H9 (cell line): Measurements from ENCODE around the gene IQGAP2. TPM values are rescaled to one million over a fixed set of nuclear protein-coding genes. Genes with fewer than 3 reads are reported as not detected.
"Not testable (repeated sequence)": the region's sequence is repeated elsewhere in the genome, so short reads cannot be mapped to it uniquely, and the experiment has no call there.

Source experiments
- DNase-seq: peaks from one replicate; pipeline ENCODE4 v3.0.0-alpha.2; 2017
- H2AFZ ChIP-seq: one replicate; pipeline ENCODE4 v1.6.1; 2013; ENCODE audit warnings: mild to moderate bottlenecking, low read length, control low read depth, moderate library complexity
- H2AK5ac ChIP-seq: 2 replicates; pipeline ENCODE4 v1.6.1; 2013; ENCODE audit warnings: low read length, control low read depth, mixed read lengths; ENCODE audit not compliant: insufficient read length
- H2BK120ac ChIP-seq: one replicate; pipeline ENCODE4 v1.6.1; 2013; ENCODE audit warnings: low read depth, mild to moderate bottlenecking, low read length, control low read depth, inconsistent platforms; ENCODE audit not compliant: poor library complexity, severe bottlenecking
- H2BK12ac ChIP-seq: 2 replicates; pipeline ENCODE4 v1.6.1; 2013; ENCODE audit warnings: low read length, control low read depth, mixed read lengths, low read depth; ENCODE audit not compliant: insufficient read length
- H2BK15ac ChIP-seq: 2 replicates; pipeline ENCODE4 v1.6.1; 2013; ENCODE audit warnings: low read depth, low read length, control low read depth
- H2BK20ac ChIP-seq: one replicate; pipeline ENCODE4 v1.6.1; 2013; ENCODE audit warnings: low read depth, mild to moderate bottlenecking, low read length, control low read depth, inconsistent platforms; ENCODE audit not compliant: poor library complexity, severe bottlenecking
- H2BK5ac ChIP-seq: 2 replicates; pipeline ENCODE4 v1.6.1; 2013; ENCODE audit warnings: low read length, control low read depth, mixed read lengths; ENCODE audit not compliant: insufficient read length
- H3K14ac ChIP-seq: 2 replicates; pipeline ENCODE4 v1.6.1; 2013; ENCODE audit warnings: low read length, control low read depth; ENCODE audit not compliant: insufficient read depth
- H3K18ac ChIP-seq: 2 replicates; pipeline ENCODE4 v1.6.1; 2013; ENCODE audit warnings: low read depth, mild to moderate bottlenecking, mixed read lengths, low read length, control low read depth; ENCODE audit not compliant: insufficient read length
- H3K23ac ChIP-seq: 2 replicates; pipeline ENCODE4 v1.6.1; 2013; ENCODE audit warnings: low read length, control low read depth, mixed read lengths, low read depth; ENCODE audit not compliant: insufficient read length
- H3K23me2 ChIP-seq: 2 replicates; pipeline ENCODE4 v1.6.1; 2013; ENCODE audit warnings: low read depth, mild to moderate bottlenecking, mixed read lengths, low read length, control low read depth; ENCODE audit not compliant: insufficient read length, poor library complexity, severe bottlenecking
- H3K27ac ChIP-seq: 2 replicates; pipeline ENCODE4 v1.5.1; 2013; ENCODE audit warnings: low read length, control low read depth, mixed read lengths, low read depth; ENCODE audit not compliant: insufficient read length
- H3K27me3 ChIP-seq: 2 replicates; pipeline ENCODE4 v1.6.1; 2013; ENCODE audit warnings: low read length, control low read depth, inconsistent platforms; ENCODE audit not compliant: insufficient read depth
- H3K4ac ChIP-seq: 2 replicates; pipeline ENCODE4 v1.6.1; 2013; ENCODE audit warnings: low read depth, mild to moderate bottlenecking, control low read depth, inconsistent platforms, low read length, moderate library complexity
- H3K4me1 ChIP-seq: 2 replicates; pipeline ENCODE4 v1.6.1; 2013; ENCODE audit warnings: low read length, control low read depth, inconsistent platforms; ENCODE audit not compliant: insufficient read depth
- H3K4me2 ChIP-seq: 2 replicates; pipeline ENCODE4 v1.6.1; 2013; ENCODE audit warnings: low read length, control low read depth, mixed read lengths; ENCODE audit not compliant: insufficient read length, insufficient read depth
- H3K56ac ChIP-seq: 2 replicates; pipeline ENCODE4 v1.6.1; 2013; ENCODE audit warnings: low read depth, mild to moderate bottlenecking, mixed read lengths, low read length, control low read depth; ENCODE audit not compliant: insufficient read length
- H3K79me1 ChIP-seq: 2 replicates; pipeline ENCODE4 v1.6.1; 2013; ENCODE audit warnings: low read depth, mild to moderate bottlenecking, moderate library complexity, low read length, control low read depth, inconsistent platforms; ENCODE audit not compliant: insufficient read depth, poor library complexity, severe bottlenecking
- H3K79me2 ChIP-seq: 2 replicates; pipeline ENCODE4 v1.6.1; 2013; ENCODE audit warnings: low read length, control low read depth, inconsistent platforms; ENCODE audit not compliant: insufficient read depth
- H3K9ac ChIP-seq: 2 replicates; pipeline ENCODE4 v1.6.1; 2013; ENCODE audit warnings: low read length, control low read depth, mixed read lengths; ENCODE audit not compliant: insufficient read length; ENCODE audit errors: extremely low read depth
- H3K9me3 ChIP-seq: one replicate; pipeline ENCODE4 v1.6.1; 2013; ENCODE audit warnings: low read depth, low read length, inconsistent platforms; ENCODE audit not compliant: control insufficient read depth
- H3T11ph ChIP-seq: one replicate; pipeline ENCODE4 v1.6.1; 2013; ENCODE audit warnings: mild to moderate bottlenecking, low read length, control low read depth, inconsistent platforms
- H4K20me1 ChIP-seq: one replicate; pipeline ENCODE4 v1.6.1; 2013; ENCODE audit not compliant: control insufficient read depth, insufficient read length, insufficient read depth
- H4K5ac ChIP-seq: 2 replicates; pipeline ENCODE4 v1.6.1; 2013; ENCODE audit warnings: low read depth, mild to moderate bottlenecking, mixed read lengths, low read length, control low read depth; ENCODE audit not compliant: insufficient read length
- H4K8ac ChIP-seq: replicated peaks from 2 replicates; pipeline ENCODE4 v1.6.1; 2013; ENCODE audit warnings: low read length, control low read depth, mixed read lengths, low read depth; ENCODE audit not compliant: insufficient read length
- H4K91ac ChIP-seq: 2 replicates; pipeline ENCODE4 v1.6.1; 2013; ENCODE audit warnings: low read depth, mild to moderate bottlenecking, moderate library complexity, mixed read lengths, low read length, control low read depth; ENCODE audit not compliant: insufficient read length
- H3K27ac Mint-ChIP-seq, 3 experiments: 2 replicates in 2 of 3; 3 replicates in 1 of 3; pipeline ENCODE4 v1.8.0; 2020 to 2021; ENCODE audit warnings: mixed read lengths in 3 of 3, mild to moderate bottlenecking in 1 of 3, moderate library complexity in 1 of 3
- H3K27me3 Mint-ChIP-seq: 2 replicates; pipeline ENCODE4 v1.8.0; 2021; ENCODE audit warnings: low read depth, mild to moderate bottlenecking, moderate library complexity, mixed read lengths
- H3K36me3 Mint-ChIP-seq, 3 experiments: 2 replicates in 2 of 3; 3 replicates in 1 of 3; pipeline ENCODE4 v1.8.0; 2020 to 2021; ENCODE audit warnings: low read depth in 3 of 3, mixed read lengths in 3 of 3; ENCODE audit not compliant: insufficient read depth in 1 of 3
- H3K4me1 Mint-ChIP-seq, 2 experiments: 2 replicates each; pipeline ENCODE4 v1.8.0; 2020; ENCODE audit warnings: mixed read lengths in 2 of 2
- H3K4me3 Mint-ChIP-seq, 2 experiments: 2 replicates in 1 of 2; 3 replicates in 1 of 2; pipeline ENCODE4 v1.8.0; 2020 to 2021; ENCODE audit warnings: mild to moderate bottlenecking in 2 of 2, mixed read lengths in 2 of 2, moderate library complexity in 1 of 2
- H3K9me3 Mint-ChIP-seq, 2 experiments: 2 replicates in 1 of 2; 3 replicates in 1 of 2; pipeline ENCODE4 v1.8.0; 2020; ENCODE audit warnings: mild to moderate bottlenecking in 2 of 2, mixed read lengths in 2 of 2, moderate library complexity in 1 of 2
- CTCF ChIP-seq: fragments of 200-600 bp; sonication (generic); conservative IDR thresholded peaks from 3 replicates; pipeline ENCODE4 v1.8.0; 2021; ENCODE audit warnings: antibody characterized with exemption, mild to moderate bottlenecking
- WGBS: extraction: QIAGEN DNeasy Blood & Tissue Kit; methylation state at CpG from one replicate; pipeline ENCODE4 v1.1.7; 2013; ENCODE audit warnings: missing lambda C conversion rate, low lambda C conversion rate, mixed read lengths; ENCODE audit not compliant: insufficient read length; ENCODE audit errors: extremely low coverage; 5-methylcytosine and 5-hydroxymethylcytosine counted together
- total RNA-seq: library from RNA; stranded (reverse); gene quantifications from 2 replicates; pipeline ENCODE4 v1.2.1, GENCODE V29; 2021

Gene IQGAP2
- total RNA-seq, 1 experiment from 2014 or later, result 22.5 TPM

DNA sequence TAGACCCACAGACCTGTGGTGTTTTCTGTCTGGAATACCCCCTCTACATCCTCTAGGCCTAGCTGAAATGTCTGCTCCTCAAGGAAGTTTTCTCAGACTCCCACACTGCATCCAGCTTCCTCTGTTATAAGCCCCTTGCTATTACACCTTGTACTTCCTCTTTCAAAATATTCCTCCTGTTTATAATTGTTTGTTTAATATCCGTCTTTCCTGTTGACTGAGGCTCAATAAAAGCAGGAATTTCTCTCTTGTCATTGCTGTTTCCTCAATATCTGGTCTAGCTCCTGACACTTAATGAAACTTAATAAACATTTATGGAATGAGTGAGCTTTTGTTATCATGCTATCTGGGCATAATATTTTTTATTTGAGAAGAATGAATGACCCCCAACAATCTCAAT is 34.1 kb upstream of the IQGAP2 start:
- no peak overlapping the region for H2AFZ ChIP-seq
- no peak overlapping the region for H2BK15ac ChIP-seq
- no peak overlapping the region for H2BK12ac ChIP-seq
- H4K20me1 ChIP-seq, result no peaks in the 10 kb centered on the region
- H3K4me2 ChIP-seq, result no peak overlapping the region
- H3K4me1 Mint-ChIP-seq, result peaks cover 12 to 13% of the 10 kb centered on the region in 2 experiments
- no peak for DNase-seq
- H4K91ac ChIP-seq, result no peak overlapping the region
- no peaks in the 10 kb centered on the region for H3K79me2 ChIP-seq
- no peaks in the 10 kb centered on the region for H3K79me1 ChIP-seq
- H3K4me3 Mint-ChIP-seq, result no peak overlapping the region
- H2AK5ac ChIP-seq, result no peak overlapping the region
- no peak overlapping the region for H3K27ac ChIP-seq
- H3K9ac ChIP-seq, result no peak overlapping the region
- H3K14ac ChIP-seq, result no peak overlapping the region
- no peak overlapping the region for H3K4ac ChIP-seq
- H3K56ac ChIP-seq, result no peak overlapping the region
- no peak overlapping the region for H4K5ac ChIP-seq
- H3K4me1 ChIP-seq, result no peaks in the 10 kb centered on the region; the same call in 1 of the 2 replicates
- no peaks in the 10 kb centered on the region for H3K27me3 Mint-ChIP-seq
- no peak overlapping the region for H3K23ac ChIP-seq
- no peaks in the 10 kb centered on the region for H3K23me2 ChIP-seq
- no peak overlapping the region for H2BK20ac ChIP-seq
- H3K27me3 ChIP-seq, result no peaks in the 10 kb centered on the region
- no CpG with 5 or more reads among the region's 1 CpG for WGBS
- no peak overlapping the region for H4K8ac ChIP-seq
- no peak overlapping the region for H3K18ac ChIP-seq
- H2BK120ac ChIP-seq, result no peak overlapping the region
- no peak overlapping the region for H2BK5ac ChIP-seq
- no peaks in the 10 kb centered on the region for H3K9me3 Mint-ChIP-seq
- H3K36me3 Mint-ChIP-seq, result no peaks in the 10 kb centered on the region; a peak in 1 of 7 replicates
- H3T11ph ChIP-seq, result no peak overlapping the region
- H3K9me3 ChIP-seq, result no peaks in the 10 kb centered on the region
- no peak for TF ChIP-seq CTCF
- H3K27ac Mint-ChIP-seq, result no peak overlapping the region

DNA sequence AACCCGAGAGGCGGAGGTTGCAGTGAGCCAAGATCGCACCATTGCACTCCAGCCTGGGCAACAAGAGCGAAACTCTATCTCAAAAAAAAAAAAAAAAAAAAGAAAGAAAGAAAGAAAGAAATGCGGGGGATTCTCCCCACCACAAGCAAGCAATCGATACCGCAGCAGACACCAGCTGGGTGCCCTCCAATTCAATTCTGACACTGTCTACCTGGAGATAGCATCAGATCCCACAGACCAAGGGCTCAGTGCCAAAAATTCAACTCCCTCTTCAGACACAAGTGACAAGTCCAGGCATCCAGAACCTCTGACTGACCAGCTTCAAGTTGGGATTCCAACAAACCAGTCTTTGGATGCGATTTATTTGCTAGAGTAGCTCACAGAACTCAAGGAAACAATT is 33.4 kb upstream of the IQGAP2 start:
- not testable (repeated sequence) for H3K27ac Mint-ChIP-seq, H3K36me3 Mint-ChIP-seq, H2AFZ ChIP-seq, H3K27ac ChIP-seq, H3K18ac ChIP-seq, H3K79me2 ChIP-seq, H4K91ac ChIP-seq, H3K4ac ChIP-seq, H4K8ac ChIP-seq, H3K79me1 ChIP-seq, H2BK5ac ChIP-seq, H3K4me2 ChIP-seq, H3T11ph ChIP-seq, H2BK120ac ChIP-seq, H4K5ac ChIP-seq, H2BK12ac ChIP-seq, H3K9me3 Mint-ChIP-seq, H3K27me3 Mint-ChIP-seq, H3K14ac ChIP-seq, H3K4me3 Mint-ChIP-seq, H3K23me2 ChIP-seq, H3K9ac ChIP-seq, H2AK5ac ChIP-seq, H3K9me3 ChIP-seq, H3K23ac ChIP-seq, H3K4me1 ChIP-seq, H3K27me3 ChIP-seq, H3K56ac ChIP-seq, DNase-seq, H2BK15ac ChIP-seq, H2BK20ac ChIP-seq, H4K20me1 ChIP-seq
- peaks cover 10 to 13% of the 10 kb centered on the region in 2 experiments for H3K4me1 Mint-ChIP-seq
- WGBS, result no CpG with 5 or more reads among the region's 8 CpGs
